RWPE1 (cell line): Measurements from ENCODE around the gene TSPAN31.
A peak's percentile ranks its signal among the peaks of the same experiment; 100 is the strongest.

Experiments used
- CTCF ChIA-PET: fragments of 350-600 bp; sonication (Branson Sonifier 250); formaldehyde crosslinking; extraction: SDS; loops from one replicate; lab custom pipeline; 2021; lab: Yijun Ruan, JAX
- POLR2A ChIA-PET: fragments of 400-600 bp; formaldehyde crosslinking; extraction: SDS; loops from one replicate; lab custom pipeline; 2020; ENCODE audit warnings: antibody characterized with exemption; ENCODE audit not compliant: low non-redundant PET; lab: Yijun Ruan, JAX
- DNase-seq: peaks from one replicate; pipeline ENCODE4 v3.0.0; 2012; ENCODE audit warnings: low spot score
- H3K27ac ChIP-seq: fragments of 450-650 bp; 2 replicates; pipeline ENCODE4 v1.5.1; 2017
- TF ChIP-seq, protein P1 (sequence below): fragments of 450-650 bp; conservative IDR thresholded peaks from 2 replicates; pipeline ENCODE4 v1.5.1; 2017; ENCODE audit warnings: low read depth, mild to moderate bottlenecking

TSPAN31 gene

DNA sequence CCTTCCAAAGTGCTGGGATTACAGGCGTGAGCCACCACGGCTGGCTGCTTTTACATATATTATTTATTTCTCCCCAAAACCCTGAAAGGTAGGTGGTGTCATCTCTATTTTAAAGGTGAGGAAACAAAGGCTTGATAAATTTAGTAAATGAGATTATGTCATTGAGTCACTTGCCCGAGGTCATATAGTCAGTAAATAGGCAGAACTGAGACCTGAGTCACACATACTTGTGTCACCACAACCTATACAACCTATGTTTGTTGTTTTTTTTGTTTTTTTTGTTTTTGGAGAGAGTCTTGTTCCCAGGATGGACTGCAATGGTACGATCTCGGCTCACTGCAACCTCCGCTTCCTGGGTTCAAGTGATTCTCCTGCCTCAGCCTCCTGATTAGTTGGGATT is 50.5 kb downstream of the TSPAN31 start:
- no peak overlapping the region for H3K27ac ChIP-seq
- POLR2A ChIA-PET, result no interaction called here
- DNase-seq, result peak; percentile 55
- TF ChIP-seq, protein P1, sequence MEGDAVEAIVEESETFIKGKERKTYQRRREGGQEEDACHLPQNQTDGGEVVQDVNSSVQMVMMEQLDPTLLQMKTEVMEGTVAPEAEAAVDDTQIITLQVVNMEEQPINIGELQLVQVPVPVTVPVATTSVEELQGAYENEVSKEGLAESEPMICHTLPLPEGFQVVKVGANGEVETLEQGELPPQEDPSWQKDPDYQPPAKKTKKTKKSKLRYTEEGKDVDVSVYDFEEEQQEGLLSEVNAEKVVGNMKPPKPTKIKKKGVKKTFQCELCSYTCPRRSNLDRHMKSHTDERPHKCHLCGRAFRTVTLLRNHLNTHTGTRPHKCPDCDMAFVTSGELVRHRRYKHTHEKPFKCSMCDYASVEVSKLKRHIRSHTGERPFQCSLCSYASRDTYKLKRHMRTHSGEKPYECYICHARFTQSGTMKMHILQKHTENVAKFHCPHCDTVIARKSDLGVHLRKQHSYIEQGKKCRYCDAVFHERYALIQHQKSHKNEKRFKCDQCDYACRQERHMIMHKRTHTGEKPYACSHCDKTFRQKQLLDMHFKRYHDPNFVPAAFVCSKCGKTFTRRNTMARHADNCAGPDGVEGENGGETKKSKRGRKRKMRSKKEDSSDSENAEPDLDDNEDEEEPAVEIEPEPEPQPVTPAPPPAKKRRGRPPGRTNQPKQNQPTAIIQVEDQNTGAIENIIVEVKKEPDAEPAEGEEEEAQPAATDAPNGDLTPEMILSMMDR, result no peak
- CTCF ChIA-PET, result interaction anchor here (0.7 kb wide), 1 partner anchor 12 kb away, joined by 5 read pairs; the partner anchor contains the start of gene TSFM

DNA sequence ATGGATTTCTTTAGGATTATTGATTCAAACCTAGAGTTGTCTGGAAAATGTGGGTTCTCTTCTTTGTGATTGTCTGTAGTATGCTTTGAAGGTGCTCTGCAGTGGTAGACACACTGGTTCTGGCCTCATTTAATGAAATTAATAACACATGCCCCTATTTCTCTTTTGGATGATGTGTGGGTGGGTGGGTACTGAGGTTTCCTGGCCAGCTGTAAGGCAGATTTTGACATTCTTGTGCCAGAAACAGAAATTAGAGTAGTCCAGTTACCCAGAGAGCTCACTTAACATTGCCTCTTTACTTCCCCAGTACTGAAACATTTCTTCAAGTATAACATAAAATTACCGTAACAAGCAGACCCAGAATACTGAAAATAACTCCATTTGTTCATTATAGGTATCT is 52.2 kb downstream of the TSPAN31 start:
- TF ChIP-seq, protein P1, result no peak
- POLR2A ChIA-PET, result no interaction called here
- no peak for DNase-seq
- CTCF ChIA-PET, result no interaction called here
- H3K27ac ChIP-seq, result no peak overlapping the region

DNA sequence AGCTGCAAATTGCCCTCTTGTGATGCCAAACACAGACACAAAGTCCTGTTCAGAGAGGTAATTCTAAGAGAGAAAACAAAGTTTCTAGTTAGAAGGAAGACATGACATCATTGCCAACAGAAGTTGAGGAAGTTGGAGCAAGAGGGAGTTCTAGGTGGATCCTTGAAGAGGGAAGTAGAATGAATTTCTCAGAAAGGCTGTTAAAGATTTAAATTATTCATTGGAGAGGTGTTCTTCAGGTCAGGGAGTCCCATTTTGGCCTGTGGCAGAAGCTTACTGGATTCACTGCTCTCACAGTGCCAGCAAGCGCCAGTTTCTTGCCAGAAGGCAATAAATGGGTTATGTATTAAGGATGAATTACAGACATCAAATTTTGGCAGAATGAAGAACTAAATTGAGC is 53.1 kb downstream of the TSPAN31 start:
- ChIA-PET CTCF (interaction anchor here (0.9 kb wide), 1 partner anchor 107 kb away, joined by 5 read pairs; no protein-coding TSS in a partner anchor), POLR2A (no interaction called here)
- no peak for DNase-seq
- TF ChIP-seq, protein P1, result no peak
- H3K27ac ChIP-seq, result no peak overlapping the region
